ENCODE measurements around the gene GRB7. TPM values are rescaled to one million over a fixed set of nuclear protein-coding genes. Genes with fewer than 3 reads are reported as not detected.

Gene GRB7
- total and polyA plus RNA-seq, 2 of the 4 experiments (the other 2 are of a cell fraction) = 0.18 to 0.36 TPM

GRCh38 chr17:39767147-39767546, 29.4 kb downstream of the GRB7 start:
- no peak overlapping the region for H3K56ac ChIP-seq (ENCODE audit: extremely low read depth, insufficient read depth, low read length)
- H3K4me3 ChIP-seq (ENCODE audit: insufficient read depth, low read depth, low read length) = no peak overlapping the region
- in situ Hi-C loops (cut with MboI; ENCODE audit: low sequenced_read_pairs) = no loop called here
- H3K9ac ChIP-seq (ENCODE audit: low read depth, low read length) = no peak overlapping the region
- ChIA-PET CTCF (no interaction called here), POLR2A (ENCODE audit: unreplicated experiment) (no interaction called here)
- H2BK120ac ChIP-seq (ENCODE audit: low read depth, low read length) = no peak overlapping the region
- H3K4me2 ChIP-seq (ENCODE audit: low read depth, low read length) = no peak overlapping the region
- no peak overlapping the region for H3K18ac ChIP-seq (ENCODE audit: low read depth, low read length)
- no peak overlapping the region for H2BK15ac ChIP-seq (ENCODE audit: low read depth, low read length)
- no peaks in the 10 kb centered on the region for H3K4me1 ChIP-seq (ENCODE audit: control insufficient read depth, insufficient read depth, low read length)
- no peaks in the 10 kb centered on the region for H3K9me1 ChIP-seq (ENCODE audit: insufficient read depth, low read length)
- H2BK20ac ChIP-seq (ENCODE audit: low read depth, low read length) = no peak overlapping the region
- dilution Hi-C loops (cut with HindIII; ENCODE audit: low sequenced_read_pairs, unreplicated experiment) = no loop called here
- H4K91ac ChIP-seq (ENCODE audit: insufficient read depth, low read depth, low read length) = no peak overlapping the region
- no peak overlapping the region for H3K14ac ChIP-seq (replicated peaks; ENCODE audit: low read depth, low read length)
- BruUV-seq (replicated peaks) = no TSS peak
- H3K27me3 ChIP-seq (ENCODE audit: control insufficient read depth, insufficient read depth, low read length) = peaks cover 53% of the 10 kb centered on the region
- H4K8ac ChIP-seq (ENCODE audit: low read depth in 2 of 2, low read length in 2 of 2) = no peak overlapping the region
- WGBS, 2 experiments (ENCODE audit: extremely low coverage in 2 of 2, insufficient read length in 1 of 2) = no CpG with 5 or more reads among the region's 3 CpGs
- H3K4ac ChIP-seq (ENCODE audit: low read depth, low read length) = no peak overlapping the region
- TF ChIP-seq MAFK (IDR thresholded peaks at IDR 0.05; ENCODE audit: low read depth, low read length) (no peak), RFX5 (IDR thresholded peaks at IDR 0.05; ENCODE audit: low read depth, low read length) (no peak), NFE2L2 (IDR thresholded peaks at IDR 0.05; ENCODE audit: low read depth, low read length) (no peak), CEBPB (IDR thresholded peaks at IDR 0.05; ENCODE audit: low read depth, low read length) (no peak), BHLHE40 (IDR thresholded peaks at IDR 0.05; ENCODE audit: low read depth, low read length) (no peak), FOS (IDR thresholded peaks at IDR 0.05; ENCODE audit: low read depth, low read length) (no peak), CHD1 (IDR thresholded peaks at IDR 0.05; ENCODE audit: low read depth, low read length) (no peak), MAZ (IDR thresholded peaks at IDR 0.05; ENCODE audit: borderline replicate concordance, low read depth, low read length) (no peak)
- H3K36me3 ChIP-seq (ENCODE audit: control insufficient read depth, insufficient read depth, low read length) = no peaks in the 10 kb centered on the region
- intact Hi-C loops (cut with micrococcal nuclease) = no loop called here
- no peaks in the 10 kb centered on the region for H3K79me1 ChIP-seq (ENCODE audit: low read depth in 1 of 2, low read length in 2 of 2)
- no peak overlapping the region for H2AK9ac ChIP-seq (replicated peaks; ENCODE audit: low read depth, low read length, poor library complexity)
- DNase-seq (no peak), ATAC-seq (ENCODE audit: low read depth) (no peak)
- H4K20me1 ChIP-seq (ENCODE audit: insufficient read depth, low read length) = no peaks in the 10 kb centered on the region
- H3K9me3 ChIP-seq (ENCODE audit: control insufficient read depth, insufficient read depth, low read length) = peaks cover 7% of the 10 kb centered on the region
- no peak overlapping the region for H2AK5ac ChIP-seq (ENCODE audit: low read depth, low read length)
- no peak overlapping the region for H3K23ac ChIP-seq (ENCODE audit: low read depth, low read length)
- H3K27ac ChIP-seq (ENCODE audit: insufficient read depth, low read length) = no peak overlapping the region
- H2BK5ac ChIP-seq (ENCODE audit: low read depth, low read length, poor library complexity, severe bottlenecking) = no peak overlapping the region
- no peak overlapping the region for H2AFZ ChIP-seq (replicated peaks; ENCODE audit: low read length, poor library complexity)
- no peak overlapping the region for H4K5ac ChIP-seq (ENCODE audit: low read depth, low read length)

Measured in IMR-90 (cell line).